Esophagus squamous epithelium (tissue), 4 donors: ENCODE measurements around the gene UGT1A9.
A peak's percentile ranks its signal among the peaks of the same experiment; 100 is the strongest.

Experiments
- CTCF ChIP-seq, 6 experiments: fragments of 450-650 bp in 4 of 6; fragments of 200-600 bp in 2 of 6; sonication (generic) in 2 of 6; IDR thresholded peaks; one replicate each; pipeline ENCODE4 v1.5.1; 2016 to 2019; ENCODE audit warnings: antibody characterized with exemption in 6 of 6, mild to moderate bottlenecking in 4 of 6, moderate library complexity in 4 of 6
- POLR2A ChIP-seq, 4 donors: fragments of 450-650 bp; IDR thresholded peaks; one replicate each; pipeline ENCODE4 v1.6.1; 2017; ENCODE audit warnings: antibody characterized with exemption in 4 of 4, mild to moderate bottlenecking in 4 of 4, moderate library complexity in 3 of 4

- TF ChIP-seq POLR2A (IDR thresholded peaks at IDR 0.05) (no peak), CTCF (IDR thresholded peaks at IDR 0.05) (peak in 4 of 6 experiments; percentile 19 to 56 (median 27))
Measured at GRCh38 chr2:233643128-233643527, 28.6 kb upstream of the UGT1A9 start.
